Caco-2 (cell line): ENCODE measurements around the gene SWAP70. TPM values are rescaled to one million over a fixed set of nuclear protein-coding genes. Genes with fewer than 3 reads are reported as not detected.

Source experiments
- BruUV-seq: library from RNA; stranded (reverse); fragments of 400-500 nt; replicated peaks from 2 replicates; lab custom pipeline; 2021; lab: Mats Ljungman, UMichigan
- CTCF ChIA-PET: fragments of 300-600 bp; sonication (Branson Sonifier 250); formaldehyde crosslinking; loops from one replicate; lab custom pipeline; 2022; ENCODE audit warnings: antibody characterized with exemption; lab: Charles Lee
- POLR2A ChIA-PET: fragments of 300-600 bp; sonication (Branson Sonifier 250); formaldehyde crosslinking; loops from one replicate; lab custom pipeline; 2022; ENCODE audit warnings: antibody characterized with exemption; lab: Charles Lee
- DNase-seq, 2 experiments: peaks; one replicate each; pipeline versions ENCODE4 v3.0.0 to v3.0.0-alpha.2; 2020 to 2022
- H3K27me3 ChIP-seq: replicated peaks from 2 replicates; pipeline ENCODE4 v1.6.0; 2011; ENCODE audit warnings: low read length; ENCODE audit not compliant: control insufficient read depth, insufficient read depth
- H3K36me3 ChIP-seq: 2 replicates; pipeline ENCODE4 v1.5.1; 2011; ENCODE audit warnings: low read length; ENCODE audit not compliant: control insufficient read depth, insufficient read depth
- H3K4me1 ChIP-seq: fragments of 250-450 bp; sonication (Bioruptor Pico); 2 replicates; pipeline ENCODE4 v1.5.1; 2020; ENCODE audit warnings: mild to moderate bottlenecking
- H3K4me3 ChIP-seq: 2 replicates; pipeline ENCODE4 v1.5.1; 2011; ENCODE audit warnings: low read depth, mild to moderate bottlenecking, control low read depth, low read length
- H3K9me3 ChIP-seq: fragments of 250-450 bp; sonication (Bioruptor Pico); 2 replicates; pipeline ENCODE4 v1.5.1; 2020; ENCODE audit warnings: mild to moderate bottlenecking, moderate library complexity
- H3K27ac Mint-ChIP-seq: one replicate; pipeline ENCODE4 v1.8.0; 2022; ENCODE audit warnings: mixed read lengths; ENCODE audit not compliant: unreplicated experiment
- H3K27me3 Mint-ChIP-seq: one replicate; pipeline ENCODE4 v1.8.0; 2022; ENCODE audit warnings: mixed read lengths; ENCODE audit not compliant: insufficient read depth, unreplicated experiment
- H3K36me3 Mint-ChIP-seq: one replicate; pipeline ENCODE4 v1.8.0; 2022; ENCODE audit warnings: mild to moderate bottlenecking, mixed read lengths; ENCODE audit not compliant: insufficient read depth, unreplicated experiment
- H3K4me1 Mint-ChIP-seq: one replicate; pipeline ENCODE4 v1.8.0; 2022; ENCODE audit warnings: low read depth, mixed read lengths; ENCODE audit not compliant: unreplicated experiment
- H3K4me3 Mint-ChIP-seq: one replicate; pipeline ENCODE4 v1.8.0; 2022; ENCODE audit warnings: mild to moderate bottlenecking, moderate library complexity, mixed read lengths; ENCODE audit not compliant: unreplicated experiment
- H3K9me3 Mint-ChIP-seq: one replicate; pipeline ENCODE4 v1.8.0; 2022; ENCODE audit warnings: mixed read lengths; ENCODE audit not compliant: unreplicated experiment
- CTCF ChIP-seq, 2 experiments: fragments of 200-600 bp in 1 of 2; IDR thresholded peaks; 1 replicate in 1 of 2; 2 replicates in 1 of 2; pipeline versions ENCODE4 v1.5.1 to v1.8.0; 2011 to 2022; ENCODE audit warnings: antibody characterized with exemption in 1 of 2, control low read depth in 1 of 2, inconsistent platforms in 1 of 2, low read depth in 1 of 2, low read length in 1 of 2, mild to moderate bottlenecking in 1 of 2, moderate library complexity in 1 of 2; ENCODE audit not compliant: insufficient read depth in 1 of 2, severe bottlenecking in 1 of 2, unreplicated experiment in 1 of 2
- intact Hi-C: fragments of 100-400 bp; cut with micrococcal nuclease; formaldehyde crosslinking; loops from one replicate; pipeline ENCODE4 v1.10.0; 2022; ENCODE audit not compliant: unreplicated experiment
- total RNA-seq: library from RNA; stranded (reverse); gene quantifications from 2 replicates; pipeline ENCODE4 v1.2.3, GENCODE V29; 2022

Gene SWAP70
- total RNA-seq, 1 experiment from 2014 or later = 42.4 TPM

GRCh38 chr11:9777066-9777465 lies 113.2 kb downstream of the SWAP70 start:
- no peaks in the 10 kb centered on the region for H3K9me3 ChIP-seq
- CTCF ChIA-PET = no interaction called here
- Mint-ChIP-seq H3K36me3 (peaks cover 33% of the 10 kb centered on the region), H3K4me3 (no peak overlapping the region), H3K4me1 (peaks cover 14% of the 10 kb centered on the region), H3K27me3 (no peaks in the 10 kb centered on the region), H3K9me3 (no peaks in the 10 kb centered on the region), H3K27ac (no peak overlapping the region)
- TF ChIP-seq CTCF (IDR thresholded peaks at IDR 0.05; ENCODE audit: insufficient read depth in 1 of 2, low read depth in 1 of 2, low read length in 1 of 2, severe bottlenecking in 1 of 2, unreplicated experiment in 1 of 2) = no peak
- no peak overlapping the region for H3K4me3 ChIP-seq
- peaks cover 33% of the 10 kb centered on the region for H3K4me1 ChIP-seq
- H3K36me3 ChIP-seq = peaks cover 3% of the 10 kb centered on the region; the same call in 1 of the 2 replicates
- POLR2A ChIA-PET = interaction anchor here (0.6 kb wide), 1 partner anchor 12 kb away, joined by 3 read pairs; no protein-coding TSS in a partner anchor
- intact Hi-C loops = loop anchor here (10.0 kb wide), 1 partner anchor 348 kb away; no protein-coding TSS in a partner anchor
- no peaks in the 10 kb centered on the region for H3K27me3 ChIP-seq
- DNase-seq = no peak
- BruUV-seq = no TSS peak

GRCh38 chr11:9777525-9777924 lies 113.6 kb downstream of the SWAP70 start:
- no peak for TF ChIP-seq CTCF (IDR thresholded peaks at IDR 0.05; ENCODE audit: insufficient read depth in 1 of 2, low read depth in 1 of 2, low read length in 1 of 2, severe bottlenecking in 1 of 2, unreplicated experiment in 1 of 2)
- intact Hi-C loops = loop anchor here (10.0 kb wide), 1 partner anchor 347 kb away; no protein-coding TSS in a partner anchor
- peaks cover 3% of the 10 kb centered on the region; the same call in 1 of the 2 replicates for H3K36me3 ChIP-seq
- H3K4me3 ChIP-seq = no peak overlapping the region
- Mint-ChIP-seq H3K27me3 (no peaks in the 10 kb centered on the region), H3K4me3 (no peak overlapping the region), H3K4me1 (peaks cover 14% of the 10 kb centered on the region), H3K9me3 (no peaks in the 10 kb centered on the region), H3K36me3 (peaks cover 38% of the 10 kb centered on the region), H3K27ac (no peak overlapping the region)
- BruUV-seq = no TSS peak
- no peaks in the 10 kb centered on the region for H3K9me3 ChIP-seq
- DNase-seq = no peak
- POLR2A ChIA-PET = interaction anchor here (0.6 kb wide), 1 partner anchor 12 kb away, joined by 3 read pairs; no protein-coding TSS in a partner anchor
- H3K27me3 ChIP-seq = no peaks in the 10 kb centered on the region
- CTCF ChIA-PET = interaction anchor here (0.7 kb wide), 1 partner anchor 86 kb away, joined by 3 read pairs; no protein-coding TSS in a partner anchor
- peaks cover 33% of the 10 kb centered on the region for H3K4me1 ChIP-seq

- no peak overlapping the region for H3K4me3 Mint-ChIP-seq
- no peaks in the 10 kb centered on the region for H3K27me3 Mint-ChIP-seq
- ChIA-PET CTCF (no interaction called here), POLR2A (interaction anchor here (0.5 kb wide), 1 partner anchor 246 kb away, joined by 3 read pairs; no protein-coding TSS in a partner anchor)
- H3K36me3 Mint-ChIP-seq = peaks cover 49% of the 10 kb centered on the region
- Histone ChIP-seq H3K27me3 (no peaks in the 10 kb centered on the region), H3K4me3 (no peak overlapping the region), H3K9me3 (no peaks in the 10 kb centered on the region), H3K4me1 (peaks cover 18% of the 10 kb centered on the region; the same call in 1 of the 2 replicates), H3K36me3 (peaks cover 4% of the 10 kb centered on the region; the same call in 1 of the 2 replicates)
- intact Hi-C loops = no loop called here
- TF ChIP-seq CTCF (IDR thresholded peaks at IDR 0.05; ENCODE audit: insufficient read depth in 1 of 2, low read depth in 1 of 2, low read length in 1 of 2, severe bottlenecking in 1 of 2, unreplicated experiment in 1 of 2) = no peak
- no peaks in the 10 kb centered on the region for H3K9me3 Mint-ChIP-seq
- no peak for DNase-seq
- no peaks in the 10 kb centered on the region for H3K4me1 Mint-ChIP-seq
- no peak overlapping the region for H3K27ac Mint-ChIP-seq
- no TSS peak for BruUV-seq
These were observed 117.1 kb downstream of the SWAP70 start for GRCh38 chr11:9780929-9781328.
